ENCODE results near the gene DCTN4.

DCTN4 gene

DNA sequence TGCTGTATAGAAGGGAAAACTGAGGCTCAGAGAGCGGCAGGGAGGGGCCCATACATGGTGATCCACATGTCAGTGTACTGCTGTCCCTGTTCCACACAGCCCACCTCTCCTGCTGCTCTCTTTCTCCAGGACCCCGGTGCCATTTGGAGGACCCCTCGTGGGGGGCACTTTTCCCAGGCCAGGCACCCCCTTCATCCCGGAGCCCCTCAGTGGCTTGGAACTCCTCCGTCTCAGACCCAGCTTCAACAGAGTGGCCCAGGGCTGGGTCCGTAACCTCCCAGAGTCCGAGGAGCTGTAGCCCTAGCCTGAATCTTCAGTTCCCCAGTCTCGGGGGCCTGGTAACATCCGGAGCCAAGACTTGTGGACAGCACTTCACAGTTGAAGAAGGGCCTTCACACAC lies 82.2 kb downstream of the DCTN4 start:
- Histone ChIP-seq H3K4me3 (no peak overlapping the region), H3K36me3 (peaks cover 9% of the 10 kb centered on the region; the same call in 1 of the 2 replicates), H3K9ac (no peak overlapping the region), H3K4me2 (no peak overlapping the region), H3K27ac (no peak overlapping the region), H3K4me1 (peaks cover 25% of the 10 kb centered on the region), H3K9me3 (no peaks in the 10 kb centered on the region), H4K20me1 (no peaks in the 10 kb centered on the region), H3K27me3 (peaks cover 10% of the 10 kb centered on the region)
- TF ChIP-seq Cebpa-rat (IDR thresholded peaks at IDR 0.05) = no peak

DNA sequence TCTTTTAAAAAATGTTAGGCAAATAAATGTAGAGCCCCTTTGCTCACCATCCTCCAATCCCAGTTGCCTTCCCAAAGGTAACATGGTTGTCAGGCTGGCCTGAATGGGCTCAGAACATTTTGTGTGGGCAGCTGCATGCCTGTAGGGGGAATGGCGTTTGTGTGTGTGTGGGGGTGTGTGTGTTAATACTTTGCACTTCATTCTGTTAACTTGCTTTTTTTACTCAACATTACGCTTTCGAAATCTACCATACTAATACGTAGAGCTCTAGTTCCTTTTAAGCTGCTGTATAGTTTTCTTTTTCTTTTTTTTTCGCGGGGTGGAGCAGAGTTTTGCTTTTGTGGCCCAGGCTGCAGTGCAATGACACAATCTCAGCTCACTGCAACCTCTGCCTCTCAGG lies 83.7 kb downstream of the DCTN4 start:
- peaks cover 30% of the 10 kb centered on the region for H3K4me1 ChIP-seq
- no peak for TF ChIP-seq Cebpa-rat (IDR thresholded peaks at IDR 0.05)
- no peak overlapping the region for H3K4me2 ChIP-seq

DNA sequence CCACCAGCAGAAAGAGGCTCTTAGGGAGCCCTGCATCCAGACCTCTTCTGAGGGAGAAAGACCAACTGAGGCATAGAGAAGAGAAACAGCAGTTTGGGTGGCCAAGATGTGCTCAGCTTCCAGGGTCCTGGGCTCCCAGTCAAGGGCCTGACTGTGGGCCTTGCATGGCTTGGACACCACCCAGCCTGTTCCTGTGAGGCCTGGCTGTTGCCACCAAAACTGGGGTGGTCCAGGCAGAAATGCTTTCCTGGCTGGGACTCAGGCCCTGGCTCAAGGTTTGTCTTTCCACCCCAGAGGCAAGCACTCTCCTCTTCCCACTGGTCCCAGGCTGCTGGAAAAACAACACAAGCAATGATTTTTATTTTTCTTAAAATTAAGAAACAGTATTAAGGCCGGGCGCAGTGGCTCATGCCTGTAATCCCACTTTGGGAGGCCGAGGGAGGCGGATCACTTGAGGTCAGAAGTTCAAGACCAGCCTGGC lies 84.4 kb downstream of the DCTN4 start:
- H3K36me3 ChIP-seq = peaks cover 9% of the 10 kb centered on the region; the same call in 1 of the 2 replicates
- H3K27me3 ChIP-seq = peaks cover 28% of the 10 kb centered on the region
- H3K27ac ChIP-seq = no peak overlapping the region
- H3K4me2 ChIP-seq = no peak overlapping the region
- no peak for TF ChIP-seq Cebpa-rat (IDR thresholded peaks at IDR 0.05)
- no peaks in the 10 kb centered on the region for H4K20me1 ChIP-seq
- H3K9me3 ChIP-seq = no peaks in the 10 kb centered on the region
- H3K4me1 ChIP-seq = peaks cover 30% of the 10 kb centered on the region
- no peak overlapping the region for H3K9ac ChIP-seq
- H3K4me3 ChIP-seq = no peak overlapping the region

More for the DNA sequence above, 83.7 kb downstream of the DCTN4 start:
- no peaks in the 10 kb centered on the region for H4K20me1 ChIP-seq
- H3K9ac ChIP-seq = no peak overlapping the region
- H3K27ac ChIP-seq = no peak overlapping the region
- no peak overlapping the region for H3K4me3 ChIP-seq
- no peaks in the 10 kb centered on the region for H3K9me3 ChIP-seq
- peaks cover 9% of the 10 kb centered on the region; the same call in 1 of the 2 replicates for H3K36me3 ChIP-seq
- peaks cover 25% of the 10 kb centered on the region for H3K27me3 ChIP-seq

DNA sequence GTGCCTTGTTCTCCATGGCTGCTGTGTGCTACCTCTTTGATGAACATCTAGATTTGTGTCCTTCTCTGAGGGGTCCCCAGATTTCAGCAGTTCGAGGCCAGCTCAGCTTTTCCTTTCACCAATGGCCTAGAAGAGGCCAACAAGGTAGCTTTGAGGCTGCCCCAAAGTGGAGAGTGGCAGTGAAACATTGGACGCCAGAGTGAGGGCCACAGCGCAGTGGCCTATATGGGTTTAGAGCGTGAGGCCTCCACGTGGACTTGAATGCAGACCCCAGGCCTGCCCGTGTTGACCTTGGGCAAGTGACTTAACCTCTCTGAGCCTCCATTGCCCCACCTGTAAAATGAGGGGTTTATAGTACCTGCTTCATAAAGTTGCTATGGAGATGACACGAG lies 85.9 kb downstream of the DCTN4 start:
- TF ChIP-seq Cebpa-rat (IDR thresholded peaks at IDR 0.05) = no peak
- Histone ChIP-seq H3K27ac (no peak overlapping the region), H3K27me3 (peaks cover 28% of the 10 kb centered on the region), H3K36me3 (no peaks in the 10 kb centered on the region), H3K9me3 (no peaks in the 10 kb centered on the region), H3K4me2 (peak overlapping the region; percentile 98), H4K20me1 (no peaks in the 10 kb centered on the region), H3K9ac (peak overlapping the region; percentile 70; the same call in 1 of the 2 replicates), H3K4me3 (peak overlapping the region; percentile 70), H3K4me1 (peaks cover 30% of the 10 kb centered on the region)

DNA sequence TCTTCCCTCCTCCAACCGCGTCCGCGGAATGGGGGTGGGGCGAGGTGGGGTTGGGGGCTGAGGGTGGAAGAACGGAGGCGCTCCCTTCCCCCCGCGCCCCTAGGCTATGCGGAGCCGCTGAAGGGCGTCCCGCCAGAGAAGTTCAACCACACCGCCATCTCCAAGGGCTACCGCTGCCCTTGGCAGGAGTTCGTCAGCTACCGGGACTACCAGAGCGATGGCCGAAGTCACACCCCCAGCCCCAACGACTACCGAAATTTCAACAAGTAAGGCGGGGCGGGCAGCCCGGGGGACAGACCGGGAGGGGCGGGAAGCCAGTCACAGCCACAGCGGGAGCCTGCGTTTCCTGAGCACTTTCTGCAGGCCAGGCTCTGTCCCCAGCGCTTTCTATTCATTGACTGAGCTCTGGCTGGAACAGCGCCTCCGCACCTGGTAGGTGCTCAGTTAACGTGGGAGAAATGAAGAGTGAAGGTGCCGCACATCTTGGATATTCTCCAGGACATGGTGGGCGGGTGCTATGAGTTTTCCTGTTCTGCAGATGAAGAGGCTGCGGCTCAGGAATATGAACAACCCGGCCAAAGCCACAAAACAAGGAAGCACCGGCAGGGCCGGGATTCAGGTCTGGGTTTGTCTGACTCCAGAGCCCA lies 86.5 kb downstream of the DCTN4 start:
- H3K4me3 ChIP-seq = peak overlapping the region; percentile 70
- TF ChIP-seq Cebpa-rat (IDR thresholded peaks at IDR 0.05) = no peak
- H3K9me3 ChIP-seq = no peaks in the 10 kb centered on the region
- peaks cover 31% of the 10 kb centered on the region for H3K4me1 ChIP-seq
- H3K27me3 ChIP-seq = peaks cover 28% of the 10 kb centered on the region
- H3K9ac ChIP-seq = peak overlapping the region; percentile 70
- H3K27ac ChIP-seq = peak overlapping the region; percentile 74
- H3K36me3 ChIP-seq = no peaks in the 10 kb centered on the region
- H4K20me1 ChIP-seq = no peaks in the 10 kb centered on the region
- H3K4me2 ChIP-seq = peak overlapping the region; percentile 98

DNA sequence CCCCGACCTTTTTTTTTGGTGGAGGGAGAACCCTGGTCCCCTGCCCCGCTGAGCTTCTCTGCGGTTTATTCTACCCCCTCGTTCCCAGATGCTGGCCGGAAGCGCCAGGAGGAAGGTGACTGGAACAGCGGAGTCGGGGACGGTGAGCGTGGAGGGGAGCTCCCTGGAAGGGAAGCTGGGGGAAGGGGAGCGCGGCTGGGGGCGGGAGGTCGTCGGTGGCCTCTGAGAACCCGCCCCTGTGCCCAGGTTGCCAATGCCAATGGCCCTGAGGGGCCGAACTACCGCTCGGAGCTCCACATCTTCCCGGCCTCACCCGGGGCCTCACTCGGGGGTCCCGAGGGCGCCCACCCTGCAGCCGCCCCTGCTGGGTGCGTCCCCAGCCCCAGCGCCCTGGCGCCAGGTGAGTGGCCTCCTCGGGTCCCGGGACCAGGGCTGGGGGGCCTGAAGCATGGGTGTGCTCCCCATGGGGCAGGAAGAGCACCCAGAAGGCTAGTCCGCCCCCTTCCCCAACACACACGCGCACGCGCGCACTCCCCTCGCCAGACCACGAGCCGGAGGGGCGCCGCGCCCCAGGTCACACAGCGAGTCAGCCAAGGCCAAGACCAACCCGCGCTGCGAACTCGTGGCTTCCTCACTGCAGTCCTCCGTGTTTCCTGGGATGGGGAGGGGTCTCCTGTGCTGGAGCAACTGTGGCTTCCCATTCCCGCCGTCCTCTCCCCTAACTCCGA lies 87.1 kb downstream of the DCTN4 start:
- peak overlapping the region; percentile 70 for H3K4me3 ChIP-seq
- H3K4me2 ChIP-seq = peak overlapping the region; percentile 98
- H3K4me1 ChIP-seq = peaks cover 36% of the 10 kb centered on the region

DNA sequence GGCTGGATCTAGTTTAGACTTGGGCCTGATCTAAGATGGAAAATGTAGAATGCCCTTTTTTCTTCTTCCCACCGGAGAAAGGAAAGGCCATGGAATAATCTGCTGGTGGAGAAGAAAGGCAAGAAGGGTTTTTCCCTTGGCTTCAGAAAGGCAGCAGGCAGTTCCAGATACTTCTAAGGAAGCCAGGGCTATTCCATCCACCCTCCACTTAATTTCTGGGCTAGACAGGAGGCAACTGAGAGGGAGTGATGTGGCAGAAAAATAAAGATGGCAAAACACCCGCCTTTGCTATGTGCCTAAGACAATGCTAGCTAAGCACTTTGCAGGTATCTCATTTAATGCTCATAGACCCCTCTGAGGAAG lies 87.9 kb downstream of the DCTN4 start:
- Histone ChIP-seq H3K27ac (no peak overlapping the region), H3K27me3 (peaks cover 28% of the 10 kb centered on the region), H3K9ac (no peak overlapping the region), H3K4me2 (peak overlapping the region; percentile 98), H3K36me3 (no peaks in the 10 kb centered on the region), H3K4me1 (peaks cover 36% of the 10 kb centered on the region), H3K4me3 (no peak overlapping the region), H4K20me1 (no peaks in the 10 kb centered on the region), H3K9me3 (no peaks in the 10 kb centered on the region)
- no peak for TF ChIP-seq Cebpa-rat (IDR thresholded peaks at IDR 0.05)

More for the DNA sequence above, 87.1 kb downstream of the DCTN4 start:
- H3K36me3 ChIP-seq = no peaks in the 10 kb centered on the region
- H3K27ac ChIP-seq = peak overlapping the region; percentile 74
- no peaks in the 10 kb centered on the region for H4K20me1 ChIP-seq
- no peak for TF ChIP-seq Cebpa-rat (IDR thresholded peaks at IDR 0.05)
- H3K9ac ChIP-seq = peak overlapping the region; percentile 70
- no peaks in the 10 kb centered on the region for H3K9me3 ChIP-seq
- H3K27me3 ChIP-seq = peaks cover 28% of the 10 kb centered on the region

DNA sequence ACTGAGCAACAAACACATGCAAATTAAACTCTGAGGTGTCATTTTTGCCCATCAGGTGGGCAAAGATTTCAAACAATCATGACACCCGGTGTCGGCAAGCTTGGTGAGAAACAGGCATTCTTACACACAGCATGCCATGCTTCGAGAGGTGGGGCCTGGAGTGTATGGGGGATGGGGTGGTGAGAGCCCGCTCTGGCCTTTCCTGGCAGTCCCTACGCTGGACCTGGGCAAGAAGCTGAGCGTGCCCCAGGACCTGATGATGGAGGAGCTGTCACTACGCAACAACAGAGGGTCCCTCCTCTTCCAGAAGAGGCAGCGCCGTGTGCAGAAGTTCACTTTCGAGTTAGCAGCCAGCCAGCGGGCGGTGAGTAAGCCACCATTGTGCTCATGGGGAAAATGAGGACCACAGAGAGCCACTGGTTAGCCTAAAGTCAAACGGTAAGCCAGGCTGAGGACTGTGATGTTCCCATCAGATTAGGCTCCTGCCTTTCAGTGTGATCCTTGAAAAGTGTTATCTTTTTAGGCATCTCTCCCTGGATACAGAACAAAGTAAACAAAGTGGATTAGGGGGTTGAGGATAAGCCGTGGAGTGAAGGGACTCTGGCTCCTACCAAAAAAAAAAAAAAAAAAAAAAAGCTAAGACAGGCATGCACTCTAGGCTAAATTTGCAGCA lies 88.4 kb downstream of the DCTN4 start:
- Histone ChIP-seq H3K27me3 (peaks cover 28% of the 10 kb centered on the region), H3K4me3 (no peak overlapping the region), H3K4me1 (peaks cover 36% of the 10 kb centered on the region), H3K36me3 (no peaks in the 10 kb centered on the region), H3K9ac (no peak overlapping the region), H3K4me2 (no peak overlapping the region), H3K27ac (no peak overlapping the region), H4K20me1 (no peaks in the 10 kb centered on the region), H3K9me3 (no peaks in the 10 kb centered on the region)
- TF ChIP-seq Cebpa-rat (IDR thresholded peaks at IDR 0.05) = no peak

DNA sequence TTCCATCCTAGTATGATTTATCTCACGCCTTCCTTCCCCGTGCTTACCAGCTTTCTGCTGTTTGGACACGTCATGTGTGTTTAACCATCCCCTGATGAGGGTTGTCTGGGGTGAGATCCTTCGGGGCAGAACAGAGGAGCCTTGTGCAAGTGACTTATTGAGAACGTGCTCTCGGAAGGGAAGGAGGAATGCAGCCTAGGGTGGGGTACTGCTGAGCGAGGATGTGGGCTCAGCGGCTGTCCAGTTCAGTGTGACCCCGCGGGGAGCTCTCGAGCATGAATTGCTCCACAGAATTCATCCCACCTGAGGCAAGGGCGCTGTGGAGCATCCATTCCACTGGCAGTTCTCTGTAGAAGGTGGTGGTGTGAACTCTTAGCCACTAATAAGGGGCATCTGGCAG lies 93.8 kb downstream of the DCTN4 start:
- no peak overlapping the region for H3K4me3 ChIP-seq
- no peak for TF ChIP-seq Cebpa-rat (IDR thresholded peaks at IDR 0.05)
- H3K4me1 ChIP-seq = peaks cover 6% of the 10 kb centered on the region
- no peaks in the 10 kb centered on the region for H4K20me1 ChIP-seq
- no peak overlapping the region for H3K27ac ChIP-seq
- no peaks in the 10 kb centered on the region for H3K9me3 ChIP-seq
- no peaks in the 10 kb centered on the region for H3K36me3 ChIP-seq
- H3K27me3 ChIP-seq = peaks cover 2% of the 10 kb centered on the region; the same call in 1 of the 2 replicates
- no peak overlapping the region for H3K4me2 ChIP-seq
- H3K9ac ChIP-seq = no peak overlapping the region

DNA sequence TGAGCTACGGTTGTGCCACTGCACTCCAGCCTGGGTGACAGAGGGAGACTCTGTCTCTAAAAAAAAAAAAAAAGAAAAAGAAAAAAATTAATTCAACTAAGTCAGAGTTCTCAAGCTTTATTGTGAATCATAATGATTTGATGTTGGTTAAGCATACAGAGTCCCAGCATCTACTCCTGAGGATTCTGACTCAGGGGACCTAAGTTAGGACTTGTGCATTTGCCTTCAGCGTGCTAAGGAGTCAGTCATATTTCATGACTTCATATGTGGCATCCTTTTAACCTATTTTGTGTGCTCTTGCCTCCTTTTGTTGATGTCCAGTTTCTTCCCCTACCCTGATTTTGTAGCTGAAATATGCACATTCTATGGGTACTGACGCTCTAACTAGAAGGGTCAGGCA lies 94.9 kb downstream of the DCTN4 start:
- Histone ChIP-seq H3K4me3 (no peak overlapping the region), H3K4me2 (no peak overlapping the region), H4K20me1 (no peaks in the 10 kb centered on the region), H3K36me3 (no peaks in the 10 kb centered on the region), H3K9ac (no peak overlapping the region), H3K27ac (no peak overlapping the region), H3K4me1 (peaks cover 6% of the 10 kb centered on the region), H3K27me3 (no peaks in the 10 kb centered on the region), H3K9me3 (no peaks in the 10 kb centered on the region)
- no peak for TF ChIP-seq Cebpa-rat (IDR thresholded peaks at IDR 0.05)

Data from BLaER1 (cell line).